Activated T-cell treated with anti-CD3 and anti-CD28 coated beads for 24 hours (primary cell): ENCODE data around the gene RPUSD3.
"Not testable (repeated sequence)": the region's sequence is repeated elsewhere in the genome, so short reads cannot be mapped to it uniquely, and the experiment has no call there.

Source experiments
- DNase-seq: peaks from one replicate; pipeline ENCODE4 v3.0.0-alpha.2; 2020; ENCODE audit warnings: low read depth

The RPUSD3 gene

DNA sequence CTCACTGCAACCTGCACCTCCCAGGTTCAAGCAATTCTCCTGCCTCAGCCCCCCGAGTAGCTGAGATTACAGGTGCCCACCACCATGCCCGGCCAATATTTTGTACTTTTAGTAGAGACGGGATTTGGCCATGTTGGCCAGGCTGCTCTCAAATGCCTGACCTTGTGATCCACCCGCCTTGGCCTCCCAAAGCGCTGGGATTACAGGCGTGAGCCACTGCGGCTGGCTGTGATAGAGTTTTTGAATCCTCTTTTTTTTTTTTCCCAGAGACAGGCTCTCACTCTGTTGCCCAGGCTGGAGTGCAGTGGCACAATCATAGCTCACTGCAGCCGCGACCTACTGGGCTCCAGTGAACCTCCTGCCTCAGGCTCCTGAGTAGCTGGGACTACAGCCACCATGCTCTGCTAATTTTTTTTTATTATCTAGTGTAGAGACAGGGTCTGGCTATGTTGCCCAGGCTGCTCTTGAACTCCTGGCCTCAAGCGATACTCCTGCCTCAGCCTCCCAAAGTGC lies 21.4 kb upstream of the RPUSD3 start:
- not testable (repeated sequence) for DNase-seq

DNA sequence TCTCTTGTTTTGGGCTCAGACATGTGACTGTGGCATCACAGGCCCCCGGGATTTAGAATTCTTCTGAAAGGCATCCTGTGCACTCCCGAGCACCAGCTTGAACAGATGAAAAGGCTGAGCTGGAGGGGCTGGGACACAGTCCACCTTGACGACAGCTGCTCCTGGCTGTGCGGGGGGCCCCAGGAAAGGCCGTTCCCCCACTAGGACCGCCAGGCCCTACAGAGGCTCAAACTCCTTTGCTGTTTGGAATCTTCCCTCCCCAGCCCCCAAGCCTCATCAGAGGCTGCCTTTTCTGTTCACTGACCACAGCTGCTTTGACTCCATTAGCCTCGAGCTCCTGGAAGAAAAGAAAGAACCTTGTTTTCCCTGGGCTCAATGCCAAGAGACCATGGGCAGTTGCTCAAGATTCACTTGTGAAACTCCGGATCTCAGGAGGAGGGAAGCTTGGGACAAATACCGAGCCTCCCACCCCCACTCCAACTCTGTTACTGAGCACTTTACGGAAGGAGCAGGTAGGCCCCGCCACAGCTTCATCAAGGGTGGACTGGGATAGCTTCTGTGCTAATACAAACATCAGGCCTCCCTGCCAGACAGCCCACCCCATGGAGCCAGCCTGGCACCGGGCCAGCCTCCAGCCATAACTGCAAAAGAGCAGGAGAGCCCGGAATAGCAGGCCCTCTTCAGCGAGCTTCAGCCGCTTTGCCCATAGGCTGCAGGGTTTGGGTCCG lies 20.6 kb upstream of the RPUSD3 start:
- DNase-seq, result no peak

DNA sequence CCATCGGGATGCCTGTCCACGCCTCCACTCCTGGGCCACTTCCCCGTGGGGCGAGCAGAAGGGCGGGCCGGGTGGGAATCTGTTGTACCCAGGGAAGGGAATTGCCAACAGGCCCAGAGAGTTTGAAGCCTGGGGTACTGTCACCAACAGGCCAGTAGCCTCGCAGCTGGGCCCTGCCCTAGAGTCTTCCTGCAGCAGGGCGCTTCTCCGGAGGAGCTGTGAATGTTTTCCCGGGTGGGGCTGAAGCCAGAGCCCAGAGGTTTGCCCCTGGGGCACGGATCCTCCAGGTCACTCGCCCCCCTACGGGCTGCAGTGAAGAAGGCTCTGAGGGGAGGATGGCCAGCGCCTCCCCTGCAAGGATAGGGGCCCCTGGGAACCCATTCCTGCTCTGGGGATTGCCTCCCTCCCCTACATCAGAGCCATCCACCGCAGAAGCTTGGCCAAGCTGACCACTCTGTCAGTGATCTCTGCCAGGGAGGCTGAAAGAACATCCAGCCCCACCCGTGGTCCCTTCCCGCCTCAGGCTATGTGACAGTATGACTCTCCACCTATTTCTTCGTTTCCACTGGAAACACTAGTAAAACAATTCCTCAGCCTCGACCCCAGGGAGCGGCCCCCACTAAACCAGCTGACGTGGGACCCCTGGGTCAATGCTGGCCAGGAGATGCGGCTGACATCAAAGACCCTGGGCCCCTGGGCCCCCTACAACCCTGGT lies 19.4 kb upstream of the RPUSD3 start:
- DNase-seq, result no peak

DNA sequence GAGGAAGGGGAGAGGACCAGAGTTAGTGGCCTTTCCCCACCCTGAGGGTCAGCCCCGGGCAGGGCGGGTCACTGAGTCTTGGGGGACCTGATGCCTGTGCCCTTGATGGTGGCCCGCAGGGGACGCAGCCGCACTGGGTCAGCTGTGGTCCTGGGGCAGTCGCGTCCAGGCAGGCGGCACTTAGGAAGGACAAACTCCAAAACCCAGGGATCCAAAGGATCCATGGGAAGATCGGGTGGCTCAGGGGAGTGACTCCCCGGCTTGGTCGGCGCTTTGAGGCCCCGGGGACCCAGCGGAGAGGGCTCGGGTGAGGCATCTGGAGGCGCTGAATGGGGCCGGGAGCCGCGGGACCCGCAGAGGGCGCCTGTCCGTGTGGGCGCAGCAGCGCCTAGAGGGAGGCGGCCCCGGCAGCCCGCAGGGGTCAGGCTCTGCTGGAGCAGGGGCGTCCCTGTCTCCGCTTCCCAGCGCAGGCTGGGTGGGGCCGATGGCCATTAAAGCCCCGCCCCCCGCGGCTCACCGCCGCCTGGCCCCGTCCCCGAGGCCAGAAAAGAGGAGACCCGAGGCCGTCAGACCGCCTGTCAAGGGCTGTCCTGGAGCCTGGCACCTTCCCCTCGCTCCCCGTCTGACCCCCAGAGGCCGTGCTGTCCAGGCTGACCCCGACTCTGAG lies 18.7 kb upstream of the RPUSD3 start:
- DNase-seq, result no peak

DNA sequence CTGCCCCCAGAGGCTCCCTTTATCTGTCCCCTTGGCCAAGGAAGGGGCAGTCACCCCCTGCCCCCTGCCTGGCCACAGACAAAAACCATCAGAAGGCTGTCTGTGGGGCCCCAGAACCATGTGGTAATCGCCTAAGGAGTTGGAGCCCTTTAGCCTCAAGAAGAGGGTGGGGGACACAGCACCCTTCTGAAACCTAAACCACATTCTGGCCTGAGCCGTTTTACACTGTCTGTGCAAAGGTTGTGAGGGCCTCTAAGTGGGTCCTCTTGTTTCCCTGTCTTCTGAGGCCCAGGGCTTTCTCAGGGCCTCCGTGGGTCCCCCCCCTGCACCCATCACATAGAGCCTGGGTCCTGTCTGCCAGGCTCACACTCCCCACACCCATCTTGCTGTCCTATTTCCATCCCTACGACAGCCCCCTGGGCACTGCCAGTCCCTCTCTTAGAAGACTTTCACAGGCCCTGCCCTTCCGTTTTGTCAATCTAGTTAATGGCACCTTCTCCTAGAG lies 17.9 kb upstream of the RPUSD3 start:
- no peak for DNase-seq

DNA sequence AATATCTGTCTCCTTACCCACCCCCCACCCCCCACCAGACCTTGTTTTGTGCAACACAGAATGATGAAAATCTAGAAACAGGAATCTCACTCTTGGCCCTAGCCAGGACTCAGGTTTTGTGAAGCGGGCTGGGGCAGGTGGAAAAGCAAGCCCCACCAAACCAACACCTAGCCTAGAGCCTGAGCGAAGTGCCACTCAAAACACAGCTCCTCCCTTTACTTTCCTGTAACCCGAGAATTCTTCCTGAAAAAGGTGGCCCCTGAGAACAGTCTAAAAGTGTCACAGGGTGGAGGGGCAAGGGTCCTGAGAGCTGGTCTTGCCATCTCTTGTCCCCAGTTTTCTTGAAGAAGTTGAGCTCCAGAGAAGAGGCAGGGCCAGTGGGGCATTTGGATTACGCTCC lies 17.4 kb upstream of the RPUSD3 start:
- no peak for DNase-seq

DNA sequence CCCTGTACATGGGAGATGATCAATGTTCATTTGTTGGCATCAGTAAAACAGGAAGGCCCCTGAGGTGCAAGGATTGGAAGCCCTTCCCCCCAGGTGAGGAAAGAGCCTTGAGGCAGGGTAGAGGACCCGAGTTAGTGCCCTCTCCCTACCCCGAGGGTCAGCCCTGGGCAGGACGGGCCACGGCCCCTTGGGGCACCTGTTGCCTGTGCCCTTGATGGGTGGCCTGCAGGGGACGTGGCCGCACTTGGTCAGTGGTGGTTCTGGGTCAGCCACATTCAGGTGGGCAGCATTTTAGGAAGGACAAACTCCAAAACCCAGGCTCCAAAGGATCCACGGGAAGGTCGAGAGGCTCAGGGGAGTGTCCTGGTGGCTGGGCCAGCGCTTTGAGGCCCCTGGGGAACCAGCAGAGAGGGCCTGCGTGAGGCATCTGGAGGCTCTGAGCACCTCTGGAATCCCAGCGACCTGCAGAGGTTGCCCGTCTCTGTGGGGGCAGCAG lies 15.8 kb upstream of the RPUSD3 start:
- no peak for DNase-seq

DNA sequence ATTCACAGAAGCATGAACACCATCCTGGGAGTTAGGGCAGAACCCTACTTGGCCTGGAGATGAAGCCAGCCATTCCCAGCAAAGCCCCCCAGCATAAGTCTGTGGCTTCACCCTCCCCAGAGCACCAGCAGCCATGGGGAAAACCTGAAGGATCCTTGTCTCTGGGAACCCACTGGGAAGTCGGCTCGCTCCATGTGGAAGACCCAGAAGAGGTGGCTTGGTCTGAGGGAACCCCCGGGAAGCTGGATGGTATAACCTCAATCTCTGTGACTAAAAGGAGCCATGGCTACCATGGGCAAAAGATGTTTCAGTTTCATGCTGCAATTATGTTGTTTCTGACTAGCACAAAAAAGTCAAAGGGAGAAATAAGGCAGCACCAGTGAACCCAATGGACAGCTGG lies 11.8 kb upstream of the RPUSD3 start:
- no peak for DNase-seq

DNA sequence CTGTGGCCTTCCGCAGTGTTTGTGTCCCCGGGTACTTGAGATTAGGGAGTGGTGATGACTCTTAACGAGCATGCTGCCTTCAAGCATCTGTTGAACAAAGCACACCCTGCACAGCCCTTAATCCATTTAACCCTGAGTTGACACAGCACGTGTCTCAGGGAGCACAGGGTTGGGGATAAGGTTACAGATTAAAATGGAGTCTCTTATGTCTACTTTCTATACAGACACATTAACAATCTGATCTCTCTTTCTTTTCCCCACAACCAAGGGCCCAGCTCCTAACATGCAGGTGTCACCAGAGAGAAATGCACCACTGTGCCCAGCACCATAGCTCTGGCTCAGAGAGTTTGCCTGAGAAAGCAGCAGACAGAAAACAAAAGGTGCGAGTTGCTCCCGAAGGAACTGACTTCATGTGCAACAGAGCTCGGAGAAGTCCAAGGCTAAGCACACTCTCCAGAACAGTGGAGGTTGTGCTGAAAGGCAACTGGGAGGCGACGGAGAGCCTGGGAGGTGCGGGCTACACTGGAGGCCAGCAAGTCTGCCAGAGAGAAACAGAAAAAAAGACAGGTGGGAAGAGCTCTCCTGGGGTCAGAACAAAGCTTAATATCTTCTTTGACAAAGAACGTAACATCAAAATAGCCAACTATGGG lies 10.6 kb upstream of the RPUSD3 start:
- DNase-seq, result not testable (repeated sequence)

DNA sequence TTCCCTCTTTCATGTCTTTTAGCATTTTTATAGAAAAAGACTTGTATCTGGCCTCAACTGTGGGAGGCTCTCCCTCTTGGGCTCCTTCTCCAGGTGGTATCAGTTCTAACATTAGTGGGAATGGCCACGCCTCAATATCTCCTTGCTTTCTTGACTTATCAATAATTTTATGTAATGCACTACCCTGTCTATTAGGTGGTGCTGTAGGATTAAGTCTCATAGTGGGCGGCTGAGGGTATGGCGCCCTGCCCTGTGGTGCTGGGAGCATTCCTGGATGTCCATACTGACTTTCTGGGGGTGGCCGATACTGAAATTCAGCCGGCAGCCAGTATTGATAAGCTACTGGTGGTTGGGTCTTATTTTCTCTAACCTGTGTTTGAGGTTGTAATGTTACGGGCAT lies 8.7 kb upstream of the RPUSD3 start:
- no peak for DNase-seq

DNA sequence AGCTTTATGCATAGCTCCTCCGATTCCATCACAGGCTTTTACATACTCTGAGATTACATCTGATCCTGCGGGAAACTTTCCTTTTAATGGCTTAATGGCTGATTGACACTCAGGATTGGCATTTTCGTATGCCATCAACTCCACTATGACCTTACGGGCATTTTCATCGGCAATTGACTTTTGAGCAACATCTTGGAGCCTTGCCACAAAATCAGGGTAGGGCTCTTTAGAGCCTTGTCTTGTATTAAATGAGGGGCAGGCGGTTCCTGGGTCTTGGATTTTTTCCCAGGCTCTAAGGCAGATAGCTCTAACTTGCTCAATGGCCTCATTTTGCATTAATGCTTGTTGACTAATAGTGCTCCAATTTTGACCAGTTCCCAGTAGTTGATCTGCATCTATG lies 8.1 kb upstream of the RPUSD3 start:
- not testable (repeated sequence) for DNase-seq

DNA sequence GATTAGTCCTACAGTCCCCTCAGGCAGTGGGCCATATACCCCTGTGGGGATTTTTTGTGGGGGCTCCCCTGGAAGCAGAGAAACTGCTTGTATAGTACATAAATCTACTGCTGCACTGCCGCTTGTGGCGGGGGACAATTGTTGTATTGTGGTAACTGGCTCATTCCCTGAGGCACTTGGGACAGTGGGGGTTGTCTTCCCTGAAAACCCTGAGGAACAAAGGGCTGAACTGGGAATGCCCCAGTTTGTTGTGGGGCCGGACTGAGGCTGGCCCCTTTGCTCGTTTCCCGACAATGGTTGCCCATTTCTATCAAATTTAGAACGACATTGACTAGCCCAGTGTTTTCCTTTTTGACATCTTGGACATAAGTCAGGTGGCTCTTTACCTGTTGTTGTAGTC lies 7.6 kb upstream of the RPUSD3 start:
- DNase-seq, result not testable (repeated sequence)

DNA sequence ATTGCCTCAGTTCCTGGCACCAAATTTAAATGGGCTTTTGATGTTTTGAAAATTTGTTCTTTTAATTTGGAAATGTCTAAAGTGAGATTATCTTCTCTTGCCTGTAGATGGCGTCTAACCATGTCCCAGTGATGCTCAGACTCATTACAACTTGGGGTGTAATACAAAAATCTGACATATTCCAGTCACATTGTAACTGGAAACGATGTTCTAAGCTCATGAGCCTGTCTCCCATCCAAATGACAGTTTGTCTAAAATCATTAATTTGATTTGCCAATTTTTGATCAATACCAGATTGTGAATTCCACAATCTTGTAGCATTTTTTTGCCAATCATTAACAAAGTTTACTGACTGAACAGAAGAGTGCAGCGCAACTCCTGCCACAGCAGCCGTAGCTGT lies 5.1 kb upstream of the RPUSD3 start:
- DNase-seq, result not testable (repeated sequence)

DNA sequence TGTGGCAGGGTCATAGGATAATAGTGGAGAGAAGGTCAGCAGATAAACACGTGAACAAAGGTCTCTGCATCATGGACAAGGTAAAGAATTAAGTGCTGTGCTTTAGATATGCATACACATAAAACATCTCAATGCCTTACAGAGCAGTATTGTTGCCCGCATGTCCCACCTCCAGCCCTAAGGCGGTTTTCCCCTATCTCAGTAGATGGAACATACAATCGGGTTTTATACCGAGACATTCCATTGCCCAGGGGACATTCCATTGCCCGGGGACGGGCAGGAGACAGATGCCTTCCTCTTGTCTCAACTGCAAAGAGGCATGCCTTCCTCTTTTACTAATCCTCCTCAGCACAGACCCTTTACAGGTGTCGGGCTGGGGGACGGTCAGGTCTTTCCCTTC lies 4.1 kb upstream of the RPUSD3 start:
- DNase-seq, result not testable (repeated sequence)

DNA sequence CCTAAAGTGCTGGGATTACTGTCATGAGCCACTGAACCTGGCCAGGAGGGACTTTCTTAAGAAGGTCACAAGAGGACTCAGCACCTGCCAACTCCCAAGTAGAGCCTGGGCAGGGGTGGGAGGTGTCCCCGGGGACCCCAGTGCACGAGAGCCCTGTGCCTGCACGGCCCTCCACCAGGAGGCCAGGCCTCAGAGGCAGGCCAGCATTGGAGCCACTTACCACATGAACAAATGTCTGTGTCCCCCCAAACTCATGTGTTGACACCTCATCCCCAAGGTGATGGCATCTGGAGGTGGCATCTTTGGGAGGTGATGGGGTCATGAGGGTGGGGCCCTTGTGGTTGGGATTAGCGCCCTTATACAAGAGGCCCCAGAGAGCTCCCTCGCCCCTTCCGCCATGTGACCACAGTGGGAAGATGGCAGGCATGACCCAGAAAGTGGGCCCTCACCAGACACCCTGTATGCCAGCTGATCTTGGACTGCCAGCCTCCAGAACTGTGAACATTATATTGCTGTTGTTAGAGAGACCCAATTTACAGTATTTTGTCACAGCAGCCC lies 3.2 kb upstream of the RPUSD3 start:
- no peak for DNase-seq

DNA sequence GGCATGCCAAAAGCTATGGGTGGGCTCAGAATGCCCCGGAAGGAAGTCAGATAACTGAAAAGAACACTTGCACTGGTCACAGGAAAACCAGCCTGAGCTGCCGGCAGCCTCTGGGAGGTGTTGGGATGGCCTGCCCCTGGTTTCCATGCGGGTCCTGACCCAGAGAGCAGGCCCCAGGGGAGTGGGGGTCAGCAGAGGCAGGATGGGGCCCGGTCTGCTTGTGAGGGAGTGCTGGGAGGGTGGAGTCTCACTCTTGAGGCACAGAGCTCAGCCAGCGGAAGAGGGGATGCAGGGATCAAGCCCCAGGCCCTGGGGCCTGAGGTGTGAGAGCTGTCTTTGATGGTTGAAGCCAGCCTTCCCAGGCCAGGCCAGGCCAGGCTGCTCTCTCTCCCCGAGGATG lies 2.4 kb upstream of the RPUSD3 start:
- DNase-seq, result no peak

DNA sequence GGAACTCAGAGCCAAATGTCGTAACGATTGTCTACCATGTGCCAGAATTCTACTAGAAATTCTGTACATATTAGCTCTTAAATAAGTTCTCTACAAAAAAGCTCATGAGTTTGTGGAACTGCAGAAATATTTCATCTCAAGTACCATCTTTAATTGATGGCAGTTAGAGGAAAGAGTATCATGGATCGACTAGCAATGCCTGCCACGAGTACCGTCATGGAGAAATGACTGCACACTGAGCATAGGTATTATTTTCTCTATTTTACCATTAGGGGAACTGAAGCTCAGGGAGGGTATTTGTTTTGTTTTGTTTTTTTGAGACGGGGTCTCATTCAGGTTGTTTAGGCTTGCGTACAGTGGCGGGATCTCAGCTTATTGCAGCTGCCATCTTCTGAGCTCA lies 2.8 kb downstream of the RPUSD3 start:
- no peak for DNase-seq

DNA sequence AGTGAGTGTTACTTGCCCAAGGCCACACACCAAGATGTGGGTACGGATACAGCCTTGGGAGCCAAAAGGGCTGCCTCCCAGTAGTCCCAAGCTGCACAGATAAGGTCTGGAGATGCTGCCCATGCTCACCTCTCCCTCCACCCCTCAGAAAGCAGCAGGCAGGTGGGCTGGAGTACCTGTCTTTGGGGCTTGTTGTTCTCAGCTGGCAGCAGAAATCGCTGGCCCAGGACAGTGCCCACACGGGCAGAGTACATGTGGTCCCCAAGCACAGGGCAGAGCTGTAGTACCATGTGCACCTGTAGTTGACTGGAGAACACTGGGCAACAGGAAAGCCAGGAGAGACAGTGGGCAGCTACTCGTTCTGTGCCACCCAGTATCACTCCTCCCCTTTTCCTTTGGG lies 5.0 kb downstream of the RPUSD3 start:
- DNase-seq, result no peak

DNA sequence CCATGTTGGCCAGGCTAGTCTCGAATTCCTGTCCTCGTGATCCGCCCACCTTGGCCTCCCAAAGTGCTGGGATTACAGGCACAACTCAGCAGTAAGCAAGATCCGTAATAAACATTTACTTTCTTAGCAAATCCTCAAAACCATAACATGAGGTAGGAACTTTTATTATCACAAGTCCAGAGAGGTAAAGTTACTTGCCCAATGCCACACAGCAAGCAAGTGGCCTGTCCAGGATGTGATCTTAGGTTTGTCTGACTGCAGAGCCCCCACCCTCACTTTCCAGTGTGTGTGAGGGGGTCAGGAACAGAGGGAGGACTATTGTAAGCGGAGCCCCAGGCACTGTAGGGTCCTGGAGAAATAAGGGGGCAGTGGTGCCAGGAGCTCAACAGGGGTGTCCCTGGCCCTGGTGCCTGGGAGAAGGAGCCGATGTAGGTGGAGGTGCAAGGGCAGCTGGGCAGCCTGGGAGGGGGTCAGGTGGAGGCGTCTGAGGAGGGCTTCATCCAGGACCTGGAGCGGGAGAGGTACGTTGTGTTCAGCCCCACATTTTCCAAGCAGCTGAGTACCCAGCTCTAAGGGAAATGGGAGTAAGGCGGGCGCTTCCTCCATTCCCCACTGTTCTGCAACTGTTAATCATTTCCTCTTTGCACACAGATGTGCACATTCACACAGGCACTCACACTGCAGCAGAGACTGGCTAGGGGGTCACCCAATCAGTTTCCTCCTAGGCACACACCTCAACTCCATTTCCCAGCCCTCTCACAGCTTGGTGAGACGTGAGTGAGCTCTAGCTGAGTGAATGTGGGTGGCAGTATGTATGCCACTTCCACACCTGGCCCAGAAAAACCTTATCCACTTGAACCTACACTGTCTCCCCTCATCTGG lies 5.9 kb downstream of the RPUSD3 start:
- no peak for DNase-seq

DNA sequence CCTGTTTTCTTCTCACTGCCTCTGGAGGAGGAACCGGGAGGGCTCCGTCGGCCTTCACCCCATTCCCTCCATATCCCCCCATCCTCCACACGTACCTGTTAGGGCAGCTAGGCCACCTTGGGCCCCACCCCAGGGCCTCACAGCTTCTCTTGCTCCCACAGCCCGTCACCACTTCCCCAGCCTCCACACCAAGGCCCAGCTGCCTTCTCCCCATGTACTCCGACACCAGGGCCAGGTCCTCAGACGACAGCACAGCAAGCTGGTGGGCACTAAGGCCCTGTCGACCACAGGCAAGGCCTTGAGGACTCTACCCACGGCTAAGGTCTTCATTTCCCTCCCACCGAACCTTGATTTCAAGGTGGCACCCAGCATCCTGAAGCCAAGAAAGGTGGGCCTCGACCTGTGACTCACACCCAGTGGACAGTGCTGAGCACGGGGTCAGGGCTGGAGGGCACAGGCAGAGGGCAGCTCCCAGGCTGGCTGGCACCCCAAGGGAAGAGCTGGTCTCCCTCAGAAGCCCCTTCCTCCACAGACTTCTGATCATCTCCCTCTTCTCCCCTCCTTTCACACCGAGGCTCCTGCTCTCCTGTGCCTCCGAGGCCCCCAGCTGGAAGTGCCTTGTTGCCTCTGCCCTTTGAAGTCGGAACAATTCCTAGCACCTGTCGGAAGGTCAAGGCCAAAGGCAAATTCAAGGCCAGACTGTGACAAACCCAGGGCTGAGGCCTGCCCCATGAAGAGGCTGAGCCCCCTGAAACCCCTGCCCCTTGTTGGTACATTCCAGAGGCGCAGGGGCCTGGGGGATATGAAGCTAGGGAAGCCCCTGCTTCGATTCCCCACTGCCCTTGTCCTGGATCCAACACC lies 9.1 kb downstream of the RPUSD3 start:
- no peak for DNase-seq
